ENCODE data around the gene SIK2. TPM values are rescaled to one million over a fixed set of nuclear protein-coding genes. Genes with fewer than 3 reads are reported as not detected.

SIK2 gene
- total and polyA plus RNA-seq, 2 experiments from 2014 or later: 1.5 to 14.2 TPM

DNA sequence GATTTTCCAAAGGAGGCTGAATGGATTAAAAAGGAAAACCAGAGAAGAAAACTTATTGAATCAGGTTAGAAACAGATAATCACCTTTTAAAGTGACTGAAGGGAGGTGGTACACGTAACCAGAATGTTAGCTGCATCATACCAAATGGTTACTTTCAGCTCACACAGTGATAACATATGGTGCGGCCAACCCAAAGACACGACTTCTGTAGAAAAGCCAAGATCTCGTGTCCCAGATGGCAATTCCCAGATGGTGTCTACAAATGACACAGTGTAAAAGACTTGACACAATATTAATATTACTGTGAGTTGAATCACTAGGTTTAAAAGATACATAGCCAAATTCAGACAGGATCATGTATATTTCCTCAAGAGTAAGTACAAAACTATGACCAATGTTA, 158.8 kb downstream of the SIK2 start:
- H3K4me3 ChIP-seq: no peak overlapping the region
- no peak for DNase-seq (ENCODE audit: low read depth in 1 of 2, low spot score in 1 of 2)
- no peaks in the 10 kb centered on the region for H3K9me3 ChIP-seq (ENCODE audit: low read depth)
- H3K27ac ChIP-seq: no peak overlapping the region
- peaks cover 24% of the 10 kb centered on the region for H3K36me3 ChIP-seq
- no peaks in the 10 kb centered on the region for H3K4me1 ChIP-seq (ENCODE audit: low read depth)
- no peaks in the 10 kb centered on the region for H3K27me3 ChIP-seq
- no peak for TF ChIP-seq CTCF (IDR thresholded peaks at IDR 0.05; ENCODE audit: low read depth, low read length)

DNA sequence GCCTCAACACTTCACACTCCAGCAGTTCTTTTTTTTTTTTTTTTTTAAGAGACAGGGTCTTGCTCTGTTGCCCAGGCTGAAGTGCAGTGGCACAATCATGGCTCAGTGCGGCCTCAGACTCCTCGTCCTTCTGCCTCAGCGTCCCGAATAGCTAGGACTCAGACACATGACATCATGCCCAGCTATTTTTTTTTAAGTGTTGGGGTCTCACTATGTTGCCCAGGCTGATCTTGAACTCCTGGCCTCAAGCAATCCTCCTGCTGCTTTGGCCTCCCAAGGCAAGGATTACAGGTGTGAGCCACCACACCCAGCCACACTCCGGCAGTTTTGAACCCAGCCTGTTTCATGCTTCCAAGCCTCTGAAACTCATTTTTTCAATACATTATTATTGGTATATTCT, 160.3 kb downstream of the SIK2 start:
- H3K36me3 ChIP-seq: peaks cover 24% of the 10 kb centered on the region
- H3K27ac ChIP-seq: no peak overlapping the region
- no peaks in the 10 kb centered on the region for H3K27me3 ChIP-seq
- no peaks in the 10 kb centered on the region for H3K4me1 ChIP-seq (ENCODE audit: low read depth)
- DNase-seq (ENCODE audit: low read depth in 1 of 2, low spot score in 1 of 2): no peak
- no peaks in the 10 kb centered on the region for H3K9me3 ChIP-seq (ENCODE audit: low read depth)
- TF ChIP-seq CTCF (IDR thresholded peaks at IDR 0.05; ENCODE audit: low read depth, low read length): no peak
- no peak overlapping the region for H3K4me3 ChIP-seq

DNA sequence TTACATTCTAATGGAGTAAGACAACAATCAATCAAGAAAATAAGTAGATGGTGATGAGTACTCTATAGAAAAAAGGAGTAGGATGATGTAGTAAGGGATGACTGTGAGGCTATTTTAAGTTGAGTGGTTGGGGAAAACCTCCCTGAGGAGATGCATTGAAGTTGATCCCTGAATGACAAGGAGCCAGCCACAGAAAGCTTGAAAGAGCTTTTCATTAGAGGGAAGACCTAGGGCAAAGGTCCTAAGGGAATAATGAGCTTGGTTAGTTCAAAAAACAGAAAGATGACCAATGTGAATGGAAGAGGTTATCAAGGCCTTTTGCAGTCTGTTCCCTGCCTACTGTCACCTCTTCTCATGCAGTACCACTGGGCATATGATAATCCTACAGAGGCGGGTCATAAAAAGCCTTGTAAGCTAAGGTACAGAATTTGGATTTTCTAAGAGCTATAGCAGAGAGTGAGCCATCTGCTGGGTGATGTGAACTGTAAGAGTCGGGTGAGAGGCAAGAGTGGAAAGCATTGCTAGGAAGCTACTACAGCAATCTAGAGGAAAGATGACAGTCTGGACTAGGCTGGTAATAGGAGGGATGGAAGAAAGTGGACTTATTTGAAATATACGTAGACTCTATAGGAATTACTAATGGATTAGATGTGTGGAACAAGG, 160.9 kb downstream of the SIK2 start:
- Histone ChIP-seq H3K27ac (no peak overlapping the region), H3K4me1 (ENCODE audit: low read depth) (no peaks in the 10 kb centered on the region), H3K4me3 (no peak overlapping the region), H3K9me3 (ENCODE audit: low read depth) (no peaks in the 10 kb centered on the region), H3K36me3 (peaks cover 24% of the 10 kb centered on the region), H3K27me3 (no peaks in the 10 kb centered on the region)
- peak in 1 of 2 donors; percentile 29 for DNase-seq (ENCODE audit: low read depth in 1 of 2, low spot score in 1 of 2)
- TF ChIP-seq CTCF (IDR thresholded peaks at IDR 0.05; ENCODE audit: low read depth, low read length): peak; percentile 21

GRCh38 chr11:111764621-111765020, 162.4 kb downstream of the SIK2 start:
- H3K36me3 ChIP-seq: peaks cover 13% of the 10 kb centered on the region
- peak overlapping the region; percentile 59 for H3K4me3 ChIP-seq
- H3K27ac ChIP-seq: no peak overlapping the region

GRCh38 chr11:111765320-111765983, 163.2 kb downstream of the SIK2 start:
- no peak for TF ChIP-seq CTCF (IDR thresholded peaks at IDR 0.05; ENCODE audit: low read depth, low read length)
- no peaks in the 10 kb centered on the region for H3K27me3 ChIP-seq
- no peaks in the 10 kb centered on the region for H3K4me1 ChIP-seq (ENCODE audit: low read depth)
- H3K4me3 ChIP-seq: peak overlapping the region; percentile 59
- DNase-seq (ENCODE audit: low read depth in 1 of 2, low spot score in 1 of 2): no peak
- H3K36me3 ChIP-seq: peaks cover 7% of the 10 kb centered on the region
- no peak overlapping the region for H3K27ac ChIP-seq
- H3K9me3 ChIP-seq (ENCODE audit: low read depth): no peaks in the 10 kb centered on the region

More at GRCh38 chr11:111764621-111765020, 162.4 kb downstream of the SIK2 start:
- Histone ChIP-seq H3K27me3 (no peaks in the 10 kb centered on the region), H3K9me3 (ENCODE audit: low read depth) (no peaks in the 10 kb centered on the region), H3K4me1 (ENCODE audit: low read depth) (no peaks in the 10 kb centered on the region)
- no peak for TF ChIP-seq CTCF (IDR thresholded peaks at IDR 0.05; ENCODE audit: low read depth, low read length)
- no peak for DNase-seq (ENCODE audit: low read depth in 1 of 2, low spot score in 1 of 2)
